Nephron progenitor cell (in vitro differentiated cells): ENCODE results near the gene CRTC3.

Experiments used
- DNase-seq: peaks from one replicate; pipeline ENCODE4 v3.0.0; 2021
- H3K27ac Mint-ChIP-seq: 2 replicates; pipeline ENCODE4 v1.8.0; 2021; ENCODE audit warnings: mild to moderate bottlenecking, moderate library complexity, mixed read lengths
- H3K27me3 Mint-ChIP-seq: 2 replicates; pipeline ENCODE4 v1.8.0; 2021; ENCODE audit warnings: mild to moderate bottlenecking, low read depth, mixed read lengths; ENCODE audit not compliant: poor library complexity
- H3K36me3 Mint-ChIP-seq: 2 replicates; pipeline ENCODE4 v1.8.0; 2021; ENCODE audit warnings: low read depth, mixed read lengths
- H3K4me1 Mint-ChIP-seq: 2 replicates; pipeline ENCODE4 v1.8.0; 2021; ENCODE audit warnings: mixed read lengths
- H3K4me3 Mint-ChIP-seq: 2 replicates; pipeline ENCODE4 v1.8.0; 2021; ENCODE audit warnings: mild to moderate bottlenecking, moderate library complexity, mixed read lengths
- H3K9me3 Mint-ChIP-seq: 2 replicates; pipeline ENCODE4 v1.8.0; 2021; ENCODE audit warnings: mild to moderate bottlenecking, moderate library complexity, mixed read lengths
- CTCF ChIP-seq: fragments of 200-600 bp; sonication (generic); IDR thresholded peaks from 2 replicates; pipeline ENCODE4 v1.5.0; 2021; ENCODE audit warnings: antibody characterized with exemption

CRTC3 gene

GRCh38 chr15:90529011-90529370 lies 732 bp upstream of the CRTC3 start:
- DNase-seq = no peak
- H3K4me1 Mint-ChIP-seq = peaks cover 50% of the 10 kb centered on the region
- no peak for TF ChIP-seq CTCF
- H3K27me3 Mint-ChIP-seq = peaks cover 42% of the 10 kb centered on the region
- peaks cover 9% of the 10 kb centered on the region for H3K36me3 Mint-ChIP-seq
- H3K9me3 Mint-ChIP-seq = peaks cover 7% of the 10 kb centered on the region
- H3K4me3 Mint-ChIP-seq = peak overlapping the region; percentile 89
- H3K27ac Mint-ChIP-seq = peak overlapping the region; percentile 86

- DNase-seq = peak; percentile 52
- Mint-ChIP-seq H3K27me3 (peaks cover 39% of the 10 kb centered on the region), H3K4me3 (peak overlapping the region; percentile 95), H3K4me1 (peaks cover 64% of the 10 kb centered on the region), H3K36me3 (peaks cover 11% of the 10 kb centered on the region), H3K27ac (no peak overlapping the region), H3K9me3 (peaks cover 7% of the 10 kb centered on the region)
- TF ChIP-seq CTCF = no peak
Observed at GRCh38 chr15:90530250-90531051, 728 bp downstream of the CRTC3 start.

GRCh38 chr15:90531147-90531546 lies 1.4 kb downstream of the CRTC3 start:
- TF ChIP-seq CTCF = no peak
- Mint-ChIP-seq H3K4me1 (peaks cover 71% of the 10 kb centered on the region), H3K9me3 (peaks cover 7% of the 10 kb centered on the region), H3K27ac (no peak overlapping the region), H3K4me3 (peak overlapping the region; percentile 95), H3K36me3 (peaks cover 11% of the 10 kb centered on the region), H3K27me3 (peaks cover 41% of the 10 kb centered on the region)
- no peak for DNase-seq

GRCh38 chr15:90535254-90535653 lies 5.5 kb downstream of the CRTC3 start:
- Mint-ChIP-seq H3K27ac (peak overlapping the region; percentile 7), H3K4me1 (peaks cover 76% of the 10 kb centered on the region), H3K27me3 (peaks cover 24% of the 10 kb centered on the region)

GRCh38 chr15:90539789-90540188 lies 10.1 kb downstream of the CRTC3 start:
- peaks cover 44% of the 10 kb centered on the region for H3K4me1 Mint-ChIP-seq
- H3K27me3 Mint-ChIP-seq = peaks cover 4% of the 10 kb centered on the region
- H3K27ac Mint-ChIP-seq = no peak overlapping the region
- no peak overlapping the region for H3K4me3 Mint-ChIP-seq
- peaks cover 38% of the 10 kb centered on the region for H3K36me3 Mint-ChIP-seq
- no peak for TF ChIP-seq CTCF
- H3K9me3 Mint-ChIP-seq = no peaks in the 10 kb centered on the region
- DNase-seq = no peak

More at GRCh38 chr15:90535254-90535653, 5.5 kb downstream of the CRTC3 start:
- Mint-ChIP-seq H3K36me3 (peaks cover 25% of the 10 kb centered on the region), H3K4me3 (peak overlapping the region; percentile 2), H3K9me3 (peaks cover 3% of the 10 kb centered on the region)
- no peak for DNase-seq
- TF ChIP-seq CTCF = no peak

GRCh38 chr15:90540768-90541167 lies 11.0 kb downstream of the CRTC3 start:
- DNase-seq = no peak
- peaks cover 4% of the 10 kb centered on the region for H3K27me3 Mint-ChIP-seq
- no peaks in the 10 kb centered on the region for H3K9me3 Mint-ChIP-seq
- no peak overlapping the region for H3K27ac Mint-ChIP-seq
- peaks cover 43% of the 10 kb centered on the region for H3K36me3 Mint-ChIP-seq
- TF ChIP-seq CTCF = no peak
- no peak overlapping the region for H3K4me3 Mint-ChIP-seq
- peaks cover 34% of the 10 kb centered on the region for H3K4me1 Mint-ChIP-seq
